Endothelial cell of umbilical vein (primary cell): ENCODE data around the gene ARNT2.

Experiments
- EZH2 ChIP-seq: IDR thresholded peaks from 2 replicates; pipeline ENCODE4 v1.6.1; 2012; ENCODE audit warnings: borderline replicate concordance, low read depth, mild to moderate bottlenecking, moderate library complexity, low read length, inconsistent platforms; ENCODE audit not compliant: severe bottlenecking
- MYC ChIP-seq: IDR thresholded peaks from one replicate; pipeline ENCODE4 v1.6.1; 2011; ENCODE audit warnings: mild to moderate bottlenecking, low read depth, low read length
- POLR2A ChIP-seq: IDR thresholded peaks from 2 replicates; pipeline ENCODE4 v1.6.1; 2012; ENCODE audit warnings: low read depth, mild to moderate bottlenecking, control low read depth, low read length
- TF ChIP-seq, protein P1 (sequence below), 2 donors: IDR thresholded peaks; 1 replicate in 1 of 2; 2 replicates in 1 of 2; pipeline ENCODE4 v1.5.1; 2011; ENCODE audit warnings: low read length in 2 of 2, mild to moderate bottlenecking in 2 of 2, moderate library complexity in 2 of 2, control low read depth in 1 of 2, inconsistent platforms in 1 of 2, low read depth in 1 of 2; ENCODE audit not compliant: insufficient read depth in 1 of 2; ENCODE audit errors: extremely low read depth in 1 of 2

DNA sequence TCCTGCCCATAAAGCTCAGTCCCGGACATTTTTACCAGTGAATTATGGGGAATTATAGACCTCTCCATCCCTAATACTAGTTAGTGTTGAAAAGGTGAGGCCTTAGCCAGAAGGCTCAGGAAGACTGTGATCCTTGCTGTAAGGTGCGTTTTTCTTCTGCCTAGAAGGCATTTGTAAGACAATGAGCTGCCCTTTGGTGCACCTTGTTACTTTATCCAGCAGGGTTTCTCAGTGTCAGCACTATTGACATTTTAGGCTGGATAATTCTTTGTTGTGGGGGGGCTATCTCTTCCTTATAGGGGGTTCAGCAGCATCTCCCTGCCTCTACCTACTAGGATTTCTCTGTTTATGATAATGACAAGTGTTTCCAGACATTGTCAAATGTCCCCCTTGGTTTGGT is 182.8 kb downstream of the ARNT2 start:
- TF ChIP-seq EZH2 (no peak), MYC (no peak), POLR2A (no peak)
- TF ChIP-seq, protein P1, sequence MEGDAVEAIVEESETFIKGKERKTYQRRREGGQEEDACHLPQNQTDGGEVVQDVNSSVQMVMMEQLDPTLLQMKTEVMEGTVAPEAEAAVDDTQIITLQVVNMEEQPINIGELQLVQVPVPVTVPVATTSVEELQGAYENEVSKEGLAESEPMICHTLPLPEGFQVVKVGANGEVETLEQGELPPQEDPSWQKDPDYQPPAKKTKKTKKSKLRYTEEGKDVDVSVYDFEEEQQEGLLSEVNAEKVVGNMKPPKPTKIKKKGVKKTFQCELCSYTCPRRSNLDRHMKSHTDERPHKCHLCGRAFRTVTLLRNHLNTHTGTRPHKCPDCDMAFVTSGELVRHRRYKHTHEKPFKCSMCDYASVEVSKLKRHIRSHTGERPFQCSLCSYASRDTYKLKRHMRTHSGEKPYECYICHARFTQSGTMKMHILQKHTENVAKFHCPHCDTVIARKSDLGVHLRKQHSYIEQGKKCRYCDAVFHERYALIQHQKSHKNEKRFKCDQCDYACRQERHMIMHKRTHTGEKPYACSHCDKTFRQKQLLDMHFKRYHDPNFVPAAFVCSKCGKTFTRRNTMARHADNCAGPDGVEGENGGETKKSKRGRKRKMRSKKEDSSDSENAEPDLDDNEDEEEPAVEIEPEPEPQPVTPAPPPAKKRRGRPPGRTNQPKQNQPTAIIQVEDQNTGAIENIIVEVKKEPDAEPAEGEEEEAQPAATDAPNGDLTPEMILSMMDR (IDR thresholded peaks at IDR 0.05; ENCODE audit: extremely low read depth in 1 of 2, insufficient read depth in 1 of 2, low read depth in 1 of 2, low read length in 2 of 2) = no peak
